Esophagus muscularis mucosa (tissue), 3 donors: ENCODE data around the gene MAP3K6.

Source experiments
- CTCF ChIP-seq, 3 experiments: fragments of 200-600 bp in 2 of 3; fragments of 450-650 bp in 1 of 3; sonication (generic) in 2 of 3; IDR thresholded peaks; one replicate each; pipeline ENCODE4 v1.5.1; 2017 to 2019; ENCODE audit warnings: antibody characterized with exemption in 3 of 3, mild to moderate bottlenecking in 2 of 3, moderate library complexity in 1 of 3
- POLR2A ChIP-seq: fragments of 450-650 bp; IDR thresholded peaks from one replicate; pipeline ENCODE4 v1.6.1; 2017; ENCODE audit warnings: antibody characterized with exemption, moderate library complexity, mild to moderate bottlenecking, low read depth

GRCh38 chr1:27372022-27372807 is 5.5 kb upstream of the MAP3K6 start:
- TF ChIP-seq POLR2A, result no peak
- no peak for TF ChIP-seq CTCF (IDR thresholded peaks at IDR 0.05)
